GM12873 (cell line): ENCODE measurements around the gene ANKRD39.

Experiments used
- TF ChIP-seq, protein P1 (sequence below): IDR thresholded peaks from 2 replicates; pipeline ENCODE4 v1.5.1; 2012; ENCODE audit warnings: low read depth, mild to moderate bottlenecking, moderate library complexity, low read length, control low read depth; ENCODE audit not compliant: insufficient read depth; ENCODE audit errors: missing control alignments

The ANKRD39 gene, protein sequence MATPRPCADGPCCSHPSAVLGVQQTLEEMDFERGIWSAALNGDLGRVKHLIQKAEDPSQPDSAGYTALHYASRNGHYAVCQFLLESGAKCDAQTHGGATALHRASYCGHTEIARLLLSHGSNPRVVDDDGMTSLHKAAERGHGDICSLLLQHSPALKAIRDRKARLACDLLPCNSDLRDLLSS

DNA sequence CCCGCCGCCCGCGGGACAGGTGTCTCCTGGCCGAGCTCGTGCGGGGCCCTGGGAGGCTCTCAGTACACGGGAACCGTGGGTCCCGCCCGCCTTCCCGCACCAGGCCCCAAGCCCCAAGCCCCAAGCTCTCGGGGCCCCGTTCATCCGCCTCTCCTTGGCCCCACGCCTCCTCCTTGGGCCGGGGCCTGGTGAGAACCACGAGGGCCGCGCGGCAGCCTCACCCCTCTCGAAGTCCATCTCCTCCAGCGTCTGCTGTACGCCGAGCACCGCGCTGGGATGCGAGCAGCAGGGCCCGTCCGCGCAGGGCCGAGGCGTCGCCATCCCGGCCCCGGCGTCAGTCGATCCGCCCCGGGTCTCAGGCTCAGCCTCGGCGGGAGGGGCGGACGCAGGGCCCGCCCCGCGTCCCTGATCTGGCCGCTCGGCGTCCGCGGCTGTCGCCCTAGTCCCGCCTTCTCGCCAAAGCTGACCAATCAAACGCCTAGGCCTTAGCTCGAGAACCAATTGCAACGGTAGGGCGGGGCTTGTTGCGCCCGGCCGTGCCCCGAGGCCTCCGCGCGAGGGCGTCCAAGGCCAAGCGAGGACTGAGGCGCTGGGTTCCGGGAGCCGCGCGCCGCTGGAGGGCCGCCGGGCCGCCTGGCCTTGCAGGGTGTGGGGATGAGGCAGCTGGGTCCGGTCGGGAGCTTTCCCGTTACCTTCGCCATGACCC, at the start of gene ANKRD39:
TSS of gene ANKRD39 (minus strand) at position 350 of the 706 bp plus-strand sequence. CDS start at position 321, 29 bp downstream.
- TF ChIP-seq, protein P1, sequence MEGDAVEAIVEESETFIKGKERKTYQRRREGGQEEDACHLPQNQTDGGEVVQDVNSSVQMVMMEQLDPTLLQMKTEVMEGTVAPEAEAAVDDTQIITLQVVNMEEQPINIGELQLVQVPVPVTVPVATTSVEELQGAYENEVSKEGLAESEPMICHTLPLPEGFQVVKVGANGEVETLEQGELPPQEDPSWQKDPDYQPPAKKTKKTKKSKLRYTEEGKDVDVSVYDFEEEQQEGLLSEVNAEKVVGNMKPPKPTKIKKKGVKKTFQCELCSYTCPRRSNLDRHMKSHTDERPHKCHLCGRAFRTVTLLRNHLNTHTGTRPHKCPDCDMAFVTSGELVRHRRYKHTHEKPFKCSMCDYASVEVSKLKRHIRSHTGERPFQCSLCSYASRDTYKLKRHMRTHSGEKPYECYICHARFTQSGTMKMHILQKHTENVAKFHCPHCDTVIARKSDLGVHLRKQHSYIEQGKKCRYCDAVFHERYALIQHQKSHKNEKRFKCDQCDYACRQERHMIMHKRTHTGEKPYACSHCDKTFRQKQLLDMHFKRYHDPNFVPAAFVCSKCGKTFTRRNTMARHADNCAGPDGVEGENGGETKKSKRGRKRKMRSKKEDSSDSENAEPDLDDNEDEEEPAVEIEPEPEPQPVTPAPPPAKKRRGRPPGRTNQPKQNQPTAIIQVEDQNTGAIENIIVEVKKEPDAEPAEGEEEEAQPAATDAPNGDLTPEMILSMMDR: peak; percentile 77

DNA sequence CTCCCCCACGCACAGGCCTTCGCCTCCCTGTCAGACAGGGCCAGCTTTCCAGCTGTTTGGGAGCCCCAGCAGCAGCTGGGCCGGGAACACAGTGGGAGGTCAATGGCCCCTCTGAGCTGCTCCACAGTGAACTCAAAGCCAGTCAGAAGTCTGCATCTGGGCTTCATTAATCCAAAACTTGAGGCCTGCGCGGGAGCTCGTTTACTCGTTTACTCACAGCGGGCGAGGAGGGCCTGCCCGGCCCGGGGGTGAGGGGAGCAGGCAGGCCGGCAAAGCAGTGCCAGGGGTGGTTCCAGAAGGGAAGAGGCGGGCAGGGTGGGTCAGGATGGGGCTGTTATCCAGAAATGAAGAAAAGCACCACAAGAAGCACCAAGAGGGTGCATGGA, 48.9 kb upstream of the ANKRD39 start:
- TF ChIP-seq, protein P1: no peak

DNA sequence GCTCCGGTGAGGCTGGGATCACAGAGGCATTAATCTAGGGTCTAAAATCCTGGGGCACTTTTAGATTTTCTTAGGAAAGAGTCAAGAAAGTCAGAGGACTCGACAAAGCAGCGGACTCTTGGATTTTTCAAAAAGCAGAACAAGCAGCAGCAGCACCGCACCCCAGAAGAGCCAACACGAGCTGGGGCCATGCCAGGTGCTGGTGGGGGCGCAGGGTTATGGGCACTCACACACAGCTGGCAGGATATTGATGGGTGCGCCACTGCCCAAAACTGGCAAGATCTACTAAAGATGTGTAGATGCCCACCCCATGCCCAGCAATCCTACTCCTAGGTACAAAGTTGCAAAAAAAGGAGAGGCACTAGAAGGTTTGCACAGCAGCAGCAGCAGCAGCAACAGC, 46.0 kb upstream of the ANKRD39 start:
- TF ChIP-seq, protein P1: no peak

DNA sequence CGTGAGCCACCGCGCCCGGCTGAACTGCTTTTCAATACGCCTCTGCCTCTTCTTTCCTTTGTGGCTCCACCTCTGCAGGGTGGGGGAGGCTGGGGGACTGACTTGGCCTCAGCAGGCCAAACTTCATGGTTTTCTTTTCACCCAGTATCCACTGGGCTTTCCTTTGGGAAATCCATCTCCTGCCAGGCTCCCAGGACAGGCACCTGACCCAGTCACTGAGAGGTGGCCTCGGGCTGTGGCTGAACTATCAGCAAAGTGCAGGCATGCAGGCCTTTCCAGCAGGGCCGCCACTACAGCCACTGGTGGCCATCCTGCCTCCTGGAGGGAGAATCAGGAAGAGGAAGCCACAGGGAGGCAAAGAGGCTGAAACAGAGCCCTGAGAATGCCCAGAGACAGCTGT, 45.5 kb upstream of the ANKRD39 start:
- TF ChIP-seq, protein P1: no peak

DNA sequence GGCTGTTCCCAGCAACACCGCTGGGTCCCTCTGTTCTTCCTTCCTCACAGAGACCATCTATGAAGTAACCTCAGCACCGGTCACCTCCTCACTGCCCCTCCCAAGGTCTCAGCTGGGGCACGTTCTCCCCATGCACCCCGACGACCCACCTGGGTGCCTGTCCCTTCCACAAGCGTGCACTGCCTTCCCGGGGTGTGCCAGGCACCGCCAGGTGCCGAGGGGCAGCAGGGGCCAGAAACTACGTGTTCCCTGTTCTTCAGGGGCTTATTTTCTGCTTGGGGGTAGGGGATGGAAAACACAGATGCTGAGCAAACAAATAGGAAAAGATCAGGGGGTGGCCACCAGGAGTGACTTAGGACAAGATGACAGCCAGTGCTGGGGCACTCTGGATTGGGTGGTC, 42.4 kb upstream of the ANKRD39 start:
- TF ChIP-seq, protein P1: no peak

DNA sequence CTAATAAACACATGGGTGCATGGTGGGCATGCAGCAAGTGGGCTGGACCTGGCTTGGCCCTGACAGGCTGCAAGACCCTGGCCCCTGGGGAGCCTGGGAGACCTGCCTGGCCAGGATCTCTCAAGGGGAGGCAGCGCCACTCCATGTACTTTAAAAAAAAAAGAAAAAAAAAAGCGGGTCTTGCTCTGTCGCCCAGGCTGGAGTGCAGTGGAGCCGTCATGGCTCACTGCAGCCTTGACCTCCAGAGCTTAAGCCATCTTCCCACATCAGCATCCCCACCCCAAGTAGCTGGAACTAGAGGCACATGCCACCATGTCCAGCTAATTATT, 41.6 kb upstream of the ANKRD39 start:
- TF ChIP-seq, protein P1: no peak

DNA sequence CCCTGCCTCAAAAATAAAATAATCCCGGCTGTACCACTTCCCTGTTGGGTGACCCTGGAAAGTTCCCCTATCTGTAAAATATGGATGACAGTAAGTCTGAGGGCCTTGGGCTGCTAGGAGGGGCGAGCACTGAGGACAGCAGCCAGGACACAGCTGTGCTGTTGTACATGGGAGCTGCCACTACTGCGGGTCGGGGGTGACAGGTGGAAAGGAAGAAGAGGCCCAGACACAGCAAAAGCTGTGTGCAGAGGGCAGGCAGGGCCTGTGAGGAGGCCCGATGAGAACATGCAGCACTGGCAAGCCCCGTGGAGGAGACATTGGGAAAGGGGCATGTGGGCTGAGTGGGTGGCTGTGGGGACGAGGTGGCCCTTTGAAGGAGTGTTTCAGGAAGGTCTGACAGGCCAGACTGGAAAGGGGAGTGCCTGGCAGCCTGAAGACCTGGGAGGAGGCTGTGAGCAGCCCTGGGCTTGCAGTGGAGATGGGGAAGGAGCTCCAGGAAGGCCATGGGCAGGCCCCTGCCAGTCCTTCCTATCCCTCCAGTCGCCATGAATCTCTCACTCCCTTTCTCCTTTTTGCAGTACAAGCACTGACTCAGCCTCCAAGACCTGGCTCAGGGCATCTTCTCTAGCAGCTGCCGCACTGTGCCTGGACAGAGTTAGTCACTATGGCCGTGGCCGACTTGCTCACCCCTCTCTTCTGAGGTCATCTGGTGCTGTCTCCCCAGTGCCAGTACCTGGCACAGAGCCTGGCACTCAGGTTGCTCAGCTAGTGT, 41.0 kb upstream of the ANKRD39 start:
- TF ChIP-seq, protein P1: no peak
